K562 (cell line): ENCODE results near the gene NACC1. TPM values are rescaled to one million over a fixed set of nuclear protein-coding genes. Genes with fewer than 3 reads are reported as not detected.

Source experiments
- ATAC-seq: fragments of 200-7000 bp; cut with Tn5 transposase; 3 replicates; pipeline ENCODE4 v1.9.1; 2020; ENCODE audit warnings: moderate library complexity
- BruUV-seq: library from RNA; stranded (reverse); fragments of 400-500 nt; replicated peaks from 2 replicates; lab custom pipeline; 2021; lab: Mats Ljungman, UMichigan
- CTCF ChIA-PET: fragments of 300-600 bp; formaldehyde crosslinking; extraction: SDS; loops from one replicate; lab custom pipeline; 2021; ENCODE audit warnings: low intra/inter-chr PET ratio; lab: Yijun Ruan, JAX
- POLR2A ChIA-PET: fragments of 300-600, 350-650 bp; sonication (Branson Sonifier 250); formaldehyde crosslinking; extraction: SDS; loops from one replicate; lab custom pipeline; 2021; ENCODE audit warnings: antibody characterized with exemption, inconsistent platforms; lab: Yijun Ruan, JAX
- DNase-seq, 4 experiments: peaks; one replicate each; pipeline versions ENCODE4 v3.0.0 to v3.0.0-alpha.2; 2011 to 2018; ENCODE audit warnings: low spot score in 3 of 4, mixed read lengths in 3 of 4; ENCODE audit errors: extremely low read depth in 1 of 4
- FAIRE-seq: peaks from 2 replicates; lab custom pipeline; 2011; peaks lifted over from hg19 to GRCh38; lab: Jason Lieb, UNC
- H2AFZ ChIP-seq: 2 replicates; pipeline ENCODE4 v1.6.0; 2011; ENCODE audit warnings: low read depth, low read length, control low read depth, inconsistent platforms
- H3K27ac ChIP-seq: fragments of 200-600 bp; 3 replicates; pipeline ENCODE4 v1.8.0; 2011; ENCODE audit warnings: low read depth, mild to moderate bottlenecking, control low read depth, inconsistent platforms, low read length, moderate library complexity, mixed read lengths; ENCODE audit errors: extremely low read depth
- H3K27me3 ChIP-seq, 2 experiments: fragments of 300-600 bp in 1 of 2; 2 replicates in 1 of 2; 3 replicates in 1 of 2; pipeline versions ENCODE4 v1.6.0 to v1.8.0; 2011; ENCODE audit warnings: inconsistent platforms in 2 of 2, low read length in 2 of 2, mild to moderate bottlenecking in 1 of 2, mixed read lengths in 1 of 2, moderate library complexity in 1 of 2; ENCODE audit not compliant: control insufficient read depth in 2 of 2, insufficient read depth in 2 of 2
- H3K36me3 ChIP-seq: fragments of 300-600 bp; 3 replicates; pipeline ENCODE4 v1.8.0; 2011; ENCODE audit warnings: mild to moderate bottlenecking, low read length, inconsistent platforms; ENCODE audit not compliant: control insufficient read depth, insufficient read depth
- H3K4me1 ChIP-seq, 2 experiments: fragments of 200-600 bp in 1 of 2; replicated peaks in 1 of 2; 2 replicates in 1 of 2; 3 replicates in 1 of 2; pipeline versions ENCODE4 v1.5.1 to v1.8.0; 2011; ENCODE audit warnings: inconsistent platforms in 2 of 2, low read length in 2 of 2, mild to moderate bottlenecking in 1 of 2, mixed read lengths in 1 of 2, moderate library complexity in 1 of 2; ENCODE audit not compliant: control insufficient read depth in 2 of 2, insufficient read depth in 2 of 2
- H3K4me2 ChIP-seq: 2 replicates; pipeline ENCODE4 v1.6.1; 2011; ENCODE audit warnings: low read length, control low read depth, inconsistent platforms, mixed read lengths; ENCODE audit not compliant: insufficient read depth
- H3K4me3 ChIP-seq: fragments of 200-600 bp; sonication (generic), shearing (Covaris generic); 2 replicates; pipeline ENCODE4 v1.5.1; 2016; ENCODE audit warnings: control low read depth, inconsistent platforms
- H3K79me2 ChIP-seq: fragments of 200-600 bp; 3 replicates; pipeline ENCODE4 v1.8.0; 2011; ENCODE audit warnings: low read length, inconsistent platforms; ENCODE audit not compliant: control insufficient read depth, insufficient read depth
- H3K9ac ChIP-seq, 2 experiments: 2 replicates each; pipeline versions ENCODE4 v1.6.0 to v1.6.1; 2011; ENCODE audit warnings: low read depth in 2 of 2, low read length in 2 of 2, control low read depth in 1 of 2, inconsistent platforms in 1 of 2, mild to moderate bottlenecking in 1 of 2, mixed read lengths in 1 of 2; ENCODE audit not compliant: insufficient read depth in 1 of 2
- H3K9me1 ChIP-seq: one replicate; pipeline ENCODE4 v1.6.0; 2011; ENCODE audit warnings: inconsistent platforms, mild to moderate bottlenecking, low read length, moderate library complexity; ENCODE audit not compliant: control insufficient read depth, insufficient read depth
- H3K9me3 ChIP-seq: replicated peaks from 2 replicates; pipeline ENCODE4 v1.5.1; 2011; ENCODE audit warnings: low read depth, low read length, inconsistent platforms; ENCODE audit not compliant: control insufficient read depth, insufficient read depth
- H4K20me1 ChIP-seq: replicated peaks from 2 replicates; pipeline ENCODE4 v1.6.1; 2011; ENCODE audit warnings: low read length, inconsistent platforms, mixed read lengths; ENCODE audit not compliant: control insufficient read depth, insufficient read depth
- ADNP ChIP-seq: fragments of 200-800 bp; sonication (Bioruptor generic); IDR thresholded peaks from 2 replicates; pipeline ENCODE4 v1.6.1; 2016; ENCODE audit warnings: missing genetic modification characterization, missing compliant biosample characterization
- BCL6 ChIP-seq: fragments of 250-450 bp; sonication (Bioruptor Pico); IDR thresholded peaks from 2 replicates; pipeline ENCODE4 v1.4.0; 2020
- FOXM1 ChIP-seq, 2 experiments: fragments of 450-650 bp in 1 of 2; sonication (generic) in 1 of 2; formaldehyde crosslinking in 1 of 2; IDR thresholded peaks; 2 replicates each; pipeline versions ENCODE4 v1.6.1 to v1.9.0; 2017 to 2022; ENCODE audit warnings: low read depth in 2 of 2, mild to moderate bottlenecking in 2 of 2, missing genetic modification reagents in 1 of 2, moderate library complexity in 1 of 2
- GABPB2 ChIP-seq: fragments of 250-450 bp; sonication (Bioruptor Pico); conservative IDR thresholded peaks from 2 replicates; pipeline ENCODE4 v1.5.1; 2021; ENCODE audit warnings: mild to moderate bottlenecking
- HNRNPLL ChIP-seq: fragments of 200-400 bp; formaldehyde crosslinking; IDR thresholded peaks from 2 replicates; pipeline ENCODE4 v1.6.1; 2017; ENCODE audit warnings: low read length, low read depth, mild to moderate bottlenecking; ENCODE audit not compliant: poor library complexity, severe bottlenecking
- HNRNPUL1 ChIP-seq: fragments of 200-400 bp; formaldehyde crosslinking; IDR thresholded peaks from 2 replicates; pipeline ENCODE4 v1.6.1; 2017; ENCODE audit warnings: low read length
- NFE2L1 ChIP-seq: fragments of 450-650 bp; IDR thresholded peaks from 2 replicates; pipeline ENCODE4 v1.6.1; 2016; ENCODE audit warnings: missing genetic modification characterization, low read depth, mild to moderate bottlenecking, missing compliant biosample characterization, moderate library complexity, borderline replicate concordance
- NR2C1 ChIP-seq, 2 experiments: fragments of 450-650 bp; IDR thresholded peaks; 2 replicates each; pipeline ENCODE4 v1.6.1; 2017; ENCODE audit warnings: mild to moderate bottlenecking in 2 of 2, antibody characterized with exemption in 1 of 2, inconsistent platforms in 1 of 2, missing compliant biosample characterization in 1 of 2, missing genetic modification characterization in 1 of 2
- NR2C2 ChIP-seq, 2 experiments: fragments of 200-800 bp in 1 of 2; sonication (Bioruptor generic) in 1 of 2; sonication (generic) in 1 of 2; formaldehyde crosslinking in 1 of 2; IDR thresholded peaks; 2 replicates each; pipeline versions ENCODE4 v1.6.1 to v1.8.0; 2016 to 2022; ENCODE audit warnings: mild to moderate bottlenecking in 1 of 2, missing compliant biosample characterization in 1 of 2, missing genetic modification characterization in 1 of 2, missing genetic modification reagents in 1 of 2
- PHF21A ChIP-seq: fragments of 450-650 bp; IDR thresholded peaks from 2 replicates; pipeline ENCODE4 v1.6.1; 2017; ENCODE audit warnings: low read depth, borderline replicate concordance
- PHF8 ChIP-seq: fragments of 200-600 bp; sonication (generic); IDR thresholded peaks from 2 replicates; pipeline ENCODE4 v1.6.1; 2012; ENCODE audit warnings: mixed run types, mild to moderate bottlenecking, inconsistent platforms, low read length, moderate library complexity, borderline replicate concordance
- PRPF4 ChIP-seq: fragments of 200-400 bp; formaldehyde crosslinking; IDR thresholded peaks from one replicate; pipeline ENCODE4 v1.6.1; 2017; ENCODE audit warnings: low read length, low read depth, mild to moderate bottlenecking; ENCODE audit not compliant: insufficient read depth, poor library complexity, severe bottlenecking
- RAD21 ChIP-seq, 2 experiments: fragments of 250-450 bp in 1 of 2; fragments of 450-650 bp in 1 of 2; sonication (Bioruptor Pico) in 1 of 2; formaldehyde crosslinking in 1 of 2; IDR thresholded peaks in 1 of 2; conservative IDR thresholded peaks in 1 of 2; 2 replicates each; pipeline versions ENCODE4 v1.4.0 to v1.8.0; 2020 to 2022; ENCODE audit warnings: mild to moderate bottlenecking in 2 of 2, moderate library complexity in 1 of 2
- ZNF140 ChIP-seq: fragments of 250-450 bp; sonication (Bioruptor Pico); IDR thresholded peaks from 2 replicates; pipeline ENCODE4 v1.8.0; 2021; ENCODE audit warnings: moderate library complexity, mild to moderate bottlenecking, inconsistent platforms
- ZNF311 ChIP-seq: fragments of 250-450 bp; sonication (Bioruptor Pico); IDR thresholded peaks from 2 replicates; pipeline ENCODE4 v1.4.0; 2020; ENCODE audit warnings: mild to moderate bottlenecking, moderate library complexity
- WGBS: fragments of 100-300 bp; shearing (Covaris generic); methylation state at CpG from one replicate; pipeline ENCODE4 v1.1.6; 2016; ENCODE audit warnings: low coverage, mixed read lengths; ENCODE audit not compliant: insufficient coverage; ENCODE audit errors: missing lambda C conversion rate; 5-methylcytosine and 5-hydroxymethylcytosine counted together
- in situ Hi-C: fragments of 300-500 bp; cut with MboI; formaldehyde crosslinking; loops from 4 replicates; pipeline ENCODE4 v1.15.0; 2018; ENCODE audit warnings: inconsistent platforms, mixed read lengths
- intact Hi-C: fragments of 100-400 bp; cut with micrococcal nuclease; formaldehyde crosslinking; loops from 2 replicates; pipeline ENCODE4 v1.14.2; 2022
- polyA plus RNA-seq, 8 experiments: library from polyadenylated mRNA; depleted of rRNA in 4 of 8; stranded (reverse) in 5 of 8; unstranded in 3 of 8; fragments of >200 nt; fragmentation: Nextera tagmentation in 2 of 8; fragmentation: Illumina TruSeq in 1 of 8; extraction: Ambion mirVana in 2 of 8; extraction: Trizol in 1 of 8; gene quantifications; 2 replicates each; pipeline versions ENCODE4 v1.2.1 to v1.2.3, GENCODE V29; 2011 to 2014; ENCODE audit warnings: inconsistent platforms in 1 of 8, missing spikeins in 1 of 8
- total RNA-seq, 7 experiments: library from RNA; depleted of rRNA in 6 of 7; stranded (reverse); fragments of >200 nt in 6 of 7; fragmentation: Illumina TruSeq in 2 of 7; extraction: Trizol in 2 of 7; gene quantifications; 2 replicates each; pipeline versions ENCODE4 v1.2.1 to v1.2.3, GENCODE V29; 2011 to 2021; ENCODE audit warnings: low replicate concordance in 1 of 7
- TF ChIP-seq, protein P1 (sequence below): fragments of 250-450 bp; sonication (Bioruptor Pico); IDR thresholded peaks from 2 replicates; pipeline ENCODE4 v1.5.1; 2021; ENCODE audit warnings: mild to moderate bottlenecking

Gene NACC1
- total and polyA plus RNA-seq, 9 of the 15 experiments (the other 6 are each of a cell fraction or from before 2014, with no cell fraction given) = 0.04 to 96.6 (median 25.8) TPM

DNA sequence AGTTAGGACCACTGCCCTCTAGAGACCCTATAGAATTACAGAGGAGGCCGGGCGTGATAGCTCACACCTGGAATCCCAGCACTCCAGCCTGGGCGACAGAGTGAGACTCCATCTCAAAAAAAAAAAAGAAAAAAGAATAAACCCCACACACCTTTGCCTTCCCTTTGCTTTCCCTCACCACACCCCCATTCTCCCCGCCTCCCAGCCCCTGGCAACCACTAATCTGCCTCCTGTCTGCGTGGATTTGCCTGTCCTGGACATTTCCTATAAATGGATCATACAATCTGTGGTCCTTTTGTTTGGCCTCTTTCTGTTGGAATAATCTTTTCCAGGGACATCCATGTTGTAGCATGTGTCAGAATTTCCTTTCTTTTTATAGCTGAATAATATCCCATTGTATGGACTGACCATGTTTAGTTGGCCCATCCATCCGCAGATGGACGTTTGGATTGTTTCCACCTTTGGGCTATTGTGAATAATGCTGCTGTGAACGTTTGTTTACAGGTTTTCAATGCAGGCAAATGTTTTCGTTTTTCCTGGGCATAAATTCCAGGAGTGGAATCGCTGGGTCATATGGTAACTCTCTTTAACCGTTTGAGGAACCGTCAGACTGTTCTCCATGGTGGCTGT, 15.3 kb downstream of the NACC1 start (continued):
- TF ChIP-seq NR2C1 (IDR thresholded peaks at IDR 0.05) = no peak
- TF ChIP-seq NR2C1 (tag; IDR thresholded peaks at IDR 0.05) = no peak
- TF ChIP-seq, all 486 proteins: peak for 0

DNA sequence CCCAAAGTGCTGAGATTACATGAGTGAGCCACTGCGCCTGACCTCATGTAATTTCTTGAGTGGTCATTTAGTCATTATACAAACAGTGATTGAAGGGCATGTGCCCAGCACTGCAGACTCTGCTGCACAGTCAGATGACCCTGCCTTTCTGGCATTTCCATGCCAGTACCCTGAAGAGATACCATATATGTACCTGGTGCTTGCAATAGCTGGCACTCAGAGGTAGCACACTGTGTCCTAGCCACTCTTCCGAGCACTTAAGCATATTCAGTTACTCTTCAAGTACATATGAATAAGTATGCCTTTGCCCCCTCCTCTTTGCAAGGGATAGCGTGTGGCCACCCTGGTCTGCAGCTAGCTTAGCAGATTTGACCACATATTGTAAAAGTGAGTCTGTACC, 16.6 kb downstream of the NACC1 start:
- H3K27me3 ChIP-seq = no peaks in the 10 kb centered on the region
- CTCF ChIA-PET = no interaction called here
- H4K20me1 ChIP-seq = peaks cover 22% of the 10 kb centered on the region
- no peak overlapping the region for H3K27ac ChIP-seq
- H3K79me2 ChIP-seq = peaks cover 50% of the 10 kb centered on the region
- POLR2A ChIA-PET = interaction anchor here (0.8 to 3.2 kb wide), 3 partner anchors 15 to 20 kb away, joined by 3 to 16 read pairs (median 10); partner anchors contain the start of gene STX10
- H3K36me3 ChIP-seq = peaks cover 89% of the 10 kb centered on the region
- H3K4me3 ChIP-seq = no peak overlapping the region
- H3K9me3 ChIP-seq = no peaks in the 10 kb centered on the region
- H3K9ac ChIP-seq = no peak overlapping the region
- 93% methylated on average over 3 of the region's 3 CpGs for WGBS
- ATAC-seq = no peak
- H3K9me1 ChIP-seq = no peaks in the 10 kb centered on the region
- BruUV-seq = no TSS peak
- no peak overlapping the region for H3K4me2 ChIP-seq
- no peak for DNase-seq
- H3K4me1 ChIP-seq = peaks cover 16 to 36% of the 10 kb centered on the region in 2 experiments
- no peak for FAIRE-seq
- in situ Hi-C loops = no loop called here
- no peak overlapping the region for H2AFZ ChIP-seq
- TF ChIP-seq GABPB2 (CRISPR knock-in tag) (no peak), NFE2L1 (tag) (no peak), FOXM1 (IDR thresholded peaks at IDR 0.05; ENCODE audit: low read depth) (no peak), FOXM1 (CRISPR knock-in tag; IDR thresholded peaks at IDR 0.05; ENCODE audit: low read depth) (no peak), RAD21 (CRISPR knock-in tag; conservative IDR thresholded peaks at IDR 0.05 in 1 of 2, IDR thresholded peaks at IDR 0.05 in 1 of 2) (no peak), HNRNPLL (no peak), NR2C2 (CRISPR knock-in tag; IDR thresholded peaks at IDR 0.05) (no peak), NR2C2 (tag; IDR thresholded peaks at IDR 0.05) (no peak), HNRNPUL1 (no peak), ZNF140 (CRISPR knock-in tag) (no peak), BCL6 (CRISPR knock-in tag) (no peak), PRPF4 (no peak), PHF21A (no peak), ADNP (no peak), PHF8 (no peak), ZNF311 (CRISPR knock-in tag) (no peak)
- TF ChIP-seq, protein P1, sequence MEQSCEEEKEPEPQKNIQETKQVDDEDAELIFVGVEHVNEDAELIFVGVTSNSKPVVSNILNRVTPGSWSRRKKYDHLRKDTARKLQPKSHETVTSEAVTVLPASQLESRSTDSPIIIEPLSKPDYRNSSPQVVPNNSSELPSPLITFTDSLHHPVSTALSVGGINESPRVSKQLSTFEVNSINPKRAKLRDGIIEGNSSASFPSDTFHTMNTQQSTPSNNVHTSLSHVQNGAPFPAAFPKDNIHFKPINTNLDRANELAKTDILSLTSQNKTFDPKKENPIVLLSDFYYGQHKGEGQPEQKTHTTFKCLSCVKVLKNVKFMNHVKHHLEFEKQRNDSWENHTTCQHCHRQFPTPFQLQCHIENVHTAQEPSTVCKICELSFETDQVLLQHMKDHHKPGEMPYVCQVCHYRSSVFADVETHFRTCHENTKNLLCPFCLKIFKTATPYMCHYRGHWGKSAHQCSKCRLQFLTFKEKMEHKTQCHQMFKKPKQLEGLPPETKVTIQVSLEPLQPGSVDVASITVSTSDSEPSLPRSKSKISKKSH (CRISPR knock-in tag) = no peak
- intact Hi-C loops = no loop called here
